Upper lobe of left lung (tissue), 6 donors: ENCODE measurements around the gene SMAD3. TPM values are rescaled to one million over a fixed set of nuclear protein-coding genes. Genes with fewer than 3 reads are reported as not detected.
A peak's percentile ranks its signal among the peaks of the same experiment; 100 is the strongest.

Source experiments
- ATAC-seq, 2 donors: fragments of 200-7000 bp; cut with Tn5 transposase; one replicate each; pipeline ENCODE4 v1.9.1; 2022; ENCODE audit warnings: mild to moderate bottlenecking in 2 of 2, moderate library complexity in 2 of 2; ENCODE audit not compliant: low FRiP score in 2 of 2
- DNase-seq, 2 donors: peaks; one replicate each; pipeline ENCODE4 v3.0.0-alpha.2; 2019 to 2020
- H3K27ac ChIP-seq, 4 donors: fragments of 200-600 bp; sonication (generic); one replicate each; pipeline ENCODE4 v1.5.1; 2016 to 2019
- H3K27me3 ChIP-seq, 4 donors: fragments of 200-600 bp; sonication (generic); one replicate each; pipeline ENCODE4 v1.5.1; 2017 to 2019
- H3K36me3 ChIP-seq, 4 donors: fragments of 200-600 bp; sonication (generic); one replicate each; pipeline ENCODE4 v1.5.1; 2016 to 2019
- H3K4me1 ChIP-seq, 4 donors: fragments of 200-600 bp; sonication (generic); one replicate each; pipeline ENCODE4 v1.5.1; 2018 to 2019
- H3K4me3 ChIP-seq, 4 donors: fragments of 200-600 bp; sonication (generic); one replicate each; pipeline ENCODE4 v1.5.1; 2017 to 2019; ENCODE audit warnings: mild to moderate bottlenecking in 2 of 4, moderate library complexity in 1 of 4
- H3K9me3 ChIP-seq, 4 donors: fragments of 200-600 bp; sonication (generic); one replicate each; pipeline ENCODE4 v1.5.1; 2018 to 2019
- EP300 ChIP-seq, 4 donors: sonication (generic); formaldehyde crosslinking; IDR thresholded peaks; one replicate each; pipeline ENCODE4 v1.5.1; 2017; ENCODE audit warnings: antibody characterized with exemption in 4 of 4, control low read depth in 2 of 4
- POLR2A ChIP-seq, 4 donors: fragments of 450-650 bp; IDR thresholded peaks; one replicate each; pipeline ENCODE4 v1.5.1; 2016 to 2017; ENCODE audit warnings: antibody characterized with exemption in 4 of 4, mild to moderate bottlenecking in 2 of 4
- POLR2AphosphoS5 ChIP-seq, 2 donors: sonication (generic); formaldehyde crosslinking; IDR thresholded peaks; one replicate each; pipeline ENCODE4 v1.5.1; 2017; ENCODE audit warnings: antibody characterized with exemption in 2 of 2
- WGBS, 2 donors: methylation state at CpG; one replicate each; pipeline ENCODE4 v1.1.5; 2017 to 2018; 5-methylcytosine and 5-hydroxymethylcytosine counted together
- total RNA-seq, 6 donors: library from RNA; depleted of rRNA in 4 of 6; stranded (reverse); fragments of >200 nt in 4 of 6; gene quantifications; one replicate each; pipeline versions ENCODE4 v1.1.0 to v1.2.1, GENCODE V29; 2016 to 2021
- TF ChIP-seq, protein P1 (sequence below), 6 experiments: fragments of 450-650 bp in 4 of 6; fragments of 200-600 bp in 2 of 6; sonication (generic) in 2 of 6; IDR thresholded peaks; one replicate each; pipeline ENCODE4 v1.5.1; 2016 to 2019; ENCODE audit warnings: antibody characterized with exemption in 6 of 6
- donor health status: DM: no; HTN: no; CAD: no; lungs with moderate emphysema.
- donor health status: DM: no; HTN: yes; CAD: no; lungs with severe emphysema.

The SMAD3 gene
- total RNA-seq, 6 donors from 2014 or later = 31.7 to 44.5 (median 36.3) TPM

DNA sequence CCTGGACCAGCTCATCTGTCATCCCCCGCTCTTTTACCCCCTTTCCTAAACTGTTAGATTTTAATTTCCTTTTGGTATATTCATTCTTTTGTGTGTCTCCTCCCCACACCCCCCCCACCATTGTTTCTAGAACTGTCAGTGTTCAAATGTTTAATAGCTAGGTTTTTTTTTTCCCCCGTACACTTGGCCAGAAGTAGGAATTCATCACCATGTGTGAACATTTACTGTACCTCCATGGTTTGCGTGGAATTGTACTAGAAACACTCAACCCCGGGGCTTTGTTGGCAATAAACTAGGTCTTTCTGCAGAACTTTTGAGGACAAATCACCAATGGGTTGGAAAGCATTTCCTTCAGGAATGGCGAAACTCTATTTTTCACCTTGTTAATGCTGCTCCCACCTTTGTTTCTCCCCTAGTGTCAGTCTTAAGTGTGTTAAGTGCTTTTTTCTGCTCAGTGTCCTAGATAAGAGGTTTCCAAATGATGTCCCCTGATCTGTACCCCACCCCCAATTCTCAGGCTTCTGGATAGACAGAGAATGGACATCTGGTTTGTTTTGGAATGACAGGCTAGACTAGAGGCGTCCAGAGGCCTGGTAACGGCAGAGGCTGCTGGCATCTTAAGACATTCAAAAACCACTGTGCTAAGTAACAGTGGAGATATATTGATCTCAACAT is 76.8 kb downstream of the SMAD3 start:
- DNase-seq = no peak
- Histone ChIP-seq H3K27me3 (no peaks in the 10 kb centered on the region), H3K4me1 (peaks cover 56 to 77% (median 67%) of the 10 kb centered on the region in 4 donors)

DNA sequence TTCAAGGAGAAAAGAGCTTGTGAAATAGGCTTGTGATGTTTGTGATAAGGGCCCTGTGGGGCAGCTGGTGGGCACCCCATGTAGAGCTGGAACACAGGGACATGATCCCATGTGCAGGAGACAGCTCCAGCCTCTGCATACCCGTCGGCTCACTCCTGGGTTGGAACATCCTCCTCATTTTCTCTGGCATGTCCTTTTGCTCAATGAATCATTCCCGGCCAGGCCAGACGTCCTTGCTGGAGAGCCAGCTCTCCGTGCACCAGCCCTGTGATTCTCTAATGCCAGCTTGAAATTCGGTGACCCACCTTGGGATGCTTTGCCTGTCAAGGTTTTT is 77.3 kb downstream of the SMAD3 start:
- no peak overlapping the region for H3K4me3 ChIP-seq
- no peaks in the 10 kb centered on the region for H3K36me3 ChIP-seq
- 78 to 88% methylated on average over 6 of the region's 6 CpGs for WGBS, 2 donors
- peak in 1 of 2 donors; percentile 49 for ATAC-seq
- TF ChIP-seq, protein P1, sequence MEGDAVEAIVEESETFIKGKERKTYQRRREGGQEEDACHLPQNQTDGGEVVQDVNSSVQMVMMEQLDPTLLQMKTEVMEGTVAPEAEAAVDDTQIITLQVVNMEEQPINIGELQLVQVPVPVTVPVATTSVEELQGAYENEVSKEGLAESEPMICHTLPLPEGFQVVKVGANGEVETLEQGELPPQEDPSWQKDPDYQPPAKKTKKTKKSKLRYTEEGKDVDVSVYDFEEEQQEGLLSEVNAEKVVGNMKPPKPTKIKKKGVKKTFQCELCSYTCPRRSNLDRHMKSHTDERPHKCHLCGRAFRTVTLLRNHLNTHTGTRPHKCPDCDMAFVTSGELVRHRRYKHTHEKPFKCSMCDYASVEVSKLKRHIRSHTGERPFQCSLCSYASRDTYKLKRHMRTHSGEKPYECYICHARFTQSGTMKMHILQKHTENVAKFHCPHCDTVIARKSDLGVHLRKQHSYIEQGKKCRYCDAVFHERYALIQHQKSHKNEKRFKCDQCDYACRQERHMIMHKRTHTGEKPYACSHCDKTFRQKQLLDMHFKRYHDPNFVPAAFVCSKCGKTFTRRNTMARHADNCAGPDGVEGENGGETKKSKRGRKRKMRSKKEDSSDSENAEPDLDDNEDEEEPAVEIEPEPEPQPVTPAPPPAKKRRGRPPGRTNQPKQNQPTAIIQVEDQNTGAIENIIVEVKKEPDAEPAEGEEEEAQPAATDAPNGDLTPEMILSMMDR (IDR thresholded peaks at IDR 0.05) = no peak
- TF ChIP-seq POLR2A (IDR thresholded peaks at IDR 0.05) (no peak), POLR2AphosphoS5 (IDR thresholded peaks at IDR 0.05) (no peak), EP300 (IDR thresholded peaks at IDR 0.05) (no peak)
- peaks cover 56 to 77% (median 67%) of the 10 kb centered on the region in 4 donors for H3K4me1 ChIP-seq
- no peak overlapping the region for H3K27ac ChIP-seq
- DNase-seq = peak in 1 of 2 donors; percentile 19
- H3K9me3 ChIP-seq = no peaks in the 10 kb centered on the region
- H3K27me3 ChIP-seq = no peaks in the 10 kb centered on the region

More for the DNA sequence above, 76.8 kb downstream of the SMAD3 start:
- WGBS, 2 donors = 76 to 92% methylated on average over 7 of the region's 7 CpGs
- ATAC-seq = no peak
- TF ChIP-seq POLR2A (IDR thresholded peaks at IDR 0.05) (no peak), EP300 (IDR thresholded peaks at IDR 0.05) (no peak)
- TF ChIP-seq, protein P1 (IDR thresholded peaks at IDR 0.05) = no peak
- no peak overlapping the region for H3K4me3 ChIP-seq
- peak overlapping the region in 1 of 4 donors; percentile 25 for H3K27ac ChIP-seq
- no peaks in the 10 kb centered on the region for H3K9me3 ChIP-seq
- no peaks in the 10 kb centered on the region for H3K36me3 ChIP-seq

DNA sequence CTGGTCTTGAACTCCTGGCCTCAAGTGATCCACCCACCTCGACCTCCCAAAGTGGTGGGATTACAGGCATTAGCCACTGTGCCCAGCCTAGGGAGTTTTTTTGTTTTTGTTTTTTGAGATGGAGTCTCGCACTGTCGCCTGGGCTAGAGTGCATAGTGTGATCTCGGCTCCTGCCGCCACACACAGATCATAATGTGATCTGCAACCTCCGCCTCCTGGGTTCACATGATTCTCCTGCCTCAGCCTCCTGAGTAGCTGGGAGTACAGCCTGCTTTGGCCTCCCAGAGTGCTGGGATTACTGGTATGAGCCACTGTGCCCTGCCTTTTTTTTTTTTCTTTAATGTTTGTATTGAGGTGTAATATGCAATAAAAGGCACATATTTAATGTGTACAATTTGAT is 78.2 kb downstream of the SMAD3 start:
- no peaks in the 10 kb centered on the region for H3K27me3 ChIP-seq
- no peaks in the 10 kb centered on the region for H3K36me3 ChIP-seq
- DNase-seq (peak in 1 of 2 donors; percentile 12), ATAC-seq (no peak)
- 96 to 99% methylated on average over 6 of the region's 6 CpGs for WGBS, 2 donors
- H3K4me3 ChIP-seq = no peak overlapping the region
- H3K27ac ChIP-seq = no peak overlapping the region
- H3K4me1 ChIP-seq = peaks cover 56 to 77% (median 66%) of the 10 kb centered on the region in 4 donors
- TF ChIP-seq EP300 (IDR thresholded peaks at IDR 0.05) (no peak), POLR2A (IDR thresholded peaks at IDR 0.05) (no peak), POLR2AphosphoS5 (IDR thresholded peaks at IDR 0.05) (no peak)
- TF ChIP-seq, protein P1 (IDR thresholded peaks at IDR 0.05) = no peak
- no peaks in the 10 kb centered on the region for H3K9me3 ChIP-seq

DNA sequence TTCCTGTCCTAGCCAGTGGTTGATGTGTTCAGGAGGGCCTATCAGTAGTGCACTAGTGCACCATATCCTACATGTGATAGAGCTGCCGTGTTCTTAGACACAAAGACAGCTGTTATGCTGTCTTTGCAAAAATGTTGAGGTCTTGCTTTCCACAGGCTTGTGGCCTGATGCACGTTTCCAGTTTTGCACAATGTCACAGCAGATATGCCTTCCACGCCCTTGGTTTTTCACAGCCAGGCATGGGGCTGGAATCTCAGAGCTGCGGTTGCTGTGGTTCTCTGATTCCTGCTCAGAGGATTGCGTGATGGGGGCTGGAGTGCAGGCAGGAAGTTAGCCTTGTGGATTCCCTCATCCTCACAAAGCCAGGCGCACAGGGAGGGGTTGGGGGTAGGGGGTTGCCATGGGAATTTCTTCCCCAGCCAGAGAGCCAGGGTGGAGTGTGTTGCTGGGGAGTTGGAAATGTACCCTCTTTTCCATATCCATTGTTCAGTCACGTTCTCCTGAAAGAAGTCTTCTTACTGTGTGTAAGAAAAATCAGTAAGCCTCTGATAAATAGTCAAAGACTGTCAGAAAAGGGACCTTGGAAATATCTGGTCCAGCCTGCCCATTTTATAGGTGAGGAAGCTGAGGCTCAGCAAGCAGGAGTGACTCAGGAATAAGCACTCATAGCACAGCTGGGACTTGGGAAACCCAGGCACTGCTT is 79.4 kb downstream of the SMAD3 start:
- TF ChIP-seq POLR2AphosphoS5 (IDR thresholded peaks at IDR 0.05) (peak in 1 of 2 donors; percentile 30), POLR2A (IDR thresholded peaks at IDR 0.05) (no peak)
- no peak overlapping the region for H3K27ac ChIP-seq
- H3K9me3 ChIP-seq = no peaks in the 10 kb centered on the region
- no peaks in the 10 kb centered on the region for H3K27me3 ChIP-seq
- no peaks in the 10 kb centered on the region for H3K36me3 ChIP-seq
- H3K4me3 ChIP-seq = no peak overlapping the region
- H3K4me1 ChIP-seq = peaks cover 66 to 78% (median 67%) of the 10 kb centered on the region in 4 donors
- peak in 1 of 2 donors; percentile 18 for ATAC-seq
- DNase-seq = peak in 1 of 2 donors; percentile 21
- WGBS, 2 donors = 75 to 83% methylated on average over 5 to 7 of the region's 7 CpGs

DNA sequence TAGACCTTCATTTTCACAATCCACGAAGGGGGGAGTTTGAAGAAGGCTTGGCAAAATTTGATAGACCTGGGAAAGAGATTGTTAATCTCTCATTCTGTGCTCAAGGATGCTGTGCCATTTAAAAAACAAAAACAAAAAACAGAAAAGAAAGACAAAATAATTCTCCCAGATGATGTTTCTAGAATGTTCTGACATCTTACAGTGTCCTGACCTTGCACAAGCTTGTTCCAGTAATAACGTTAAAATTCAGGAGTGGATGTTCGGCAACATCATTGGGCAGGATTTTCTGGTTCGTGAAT is 79.9 kb downstream of the SMAD3 start:
- ATAC-seq (no peak), DNase-seq (no peak)
- no peaks in the 10 kb centered on the region for H3K27me3 ChIP-seq
- no peaks in the 10 kb centered on the region for H3K36me3 ChIP-seq
- H3K27ac ChIP-seq = no peak overlapping the region
- no peaks in the 10 kb centered on the region for H3K9me3 ChIP-seq
- H3K4me3 ChIP-seq = no peak overlapping the region
- WGBS, 2 donors = 71 to 80% methylated on average over 4 of the region's 4 CpGs
- TF ChIP-seq POLR2A (IDR thresholded peaks at IDR 0.05) = no peak
- TF ChIP-seq, protein P1 (IDR thresholded peaks at IDR 0.05) = no peak
- peaks cover 67 to 79% (median 69%) of the 10 kb centered on the region in 4 donors for H3K4me1 ChIP-seq
